Measurements from ENCODE around the gene MYH7. TPM values are rescaled to one million over a fixed set of nuclear protein-coding genes. Genes with fewer than 3 reads are reported as not detected.
"Not testable (repeated sequence)": the region's sequence is repeated elsewhere in the genome, so short reads cannot be mapped to it uniquely, and the experiment has no call there.

MYH7 gene
- polyA plus RNA-seq, 2 of the 4 experiments (the other 2 are of a cell fraction), result not detected

GRCh38 chr14:23418021-23418420 is 17.4 kb downstream of the MYH7 start:
- Histone ChIP-seq H3K9me3 (no peaks in the 10 kb centered on the region), H3K4me3 (no peak overlapping the region), H3K4me1 (no peaks in the 10 kb centered on the region), H3K27ac (no peak overlapping the region), H3K4me2 (no peak overlapping the region)
- ATAC-seq (no peak), DNase-seq (ENCODE audit: low read depth in 1 of 2, low spot score in 1 of 2) (no peak), FAIRE-seq (no peak)
- 67% methylated on average over 18 of the region's 21 CpGs for WGBS (ENCODE audit: missing lambda C conversion rate)
- ChIA-PET CTCF (interaction anchor here (0.6 to 1.2 kb wide), 2 partner anchors 12 to 141 kb away, joined by 3 to 4 read pairs; no protein-coding TSS in a partner anchor), POLR2A (no interaction called here)
- TF ChIP-seq NPAS2 (CRISPR knock-in tag; IDR thresholded peaks at IDR 0.05; ENCODE audit: borderline replicate concordance), result no peak
- TF ChIP-seq, protein P1, sequence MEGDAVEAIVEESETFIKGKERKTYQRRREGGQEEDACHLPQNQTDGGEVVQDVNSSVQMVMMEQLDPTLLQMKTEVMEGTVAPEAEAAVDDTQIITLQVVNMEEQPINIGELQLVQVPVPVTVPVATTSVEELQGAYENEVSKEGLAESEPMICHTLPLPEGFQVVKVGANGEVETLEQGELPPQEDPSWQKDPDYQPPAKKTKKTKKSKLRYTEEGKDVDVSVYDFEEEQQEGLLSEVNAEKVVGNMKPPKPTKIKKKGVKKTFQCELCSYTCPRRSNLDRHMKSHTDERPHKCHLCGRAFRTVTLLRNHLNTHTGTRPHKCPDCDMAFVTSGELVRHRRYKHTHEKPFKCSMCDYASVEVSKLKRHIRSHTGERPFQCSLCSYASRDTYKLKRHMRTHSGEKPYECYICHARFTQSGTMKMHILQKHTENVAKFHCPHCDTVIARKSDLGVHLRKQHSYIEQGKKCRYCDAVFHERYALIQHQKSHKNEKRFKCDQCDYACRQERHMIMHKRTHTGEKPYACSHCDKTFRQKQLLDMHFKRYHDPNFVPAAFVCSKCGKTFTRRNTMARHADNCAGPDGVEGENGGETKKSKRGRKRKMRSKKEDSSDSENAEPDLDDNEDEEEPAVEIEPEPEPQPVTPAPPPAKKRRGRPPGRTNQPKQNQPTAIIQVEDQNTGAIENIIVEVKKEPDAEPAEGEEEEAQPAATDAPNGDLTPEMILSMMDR (IDR thresholded peaks at IDR 0.05), result no peak
- TF ChIP-seq CEBPB (IDR thresholded peaks at IDR 0.05), result no peak
- no peak for TF ChIP-seq BHLHE40 (IDR thresholded peaks at IDR 0.05; ENCODE audit: low read depth, low read length)
- no peak for TF ChIP-seq FOSL2 (IDR thresholded peaks at IDR 0.05)
- no peak for TF ChIP-seq FOSL2 (CRISPR knock-in tag; IDR thresholded peaks at IDR 0.05)
- no peak for TF ChIP-seq ZSCAN20 (CRISPR knock-in tag; IDR thresholded peaks at IDR 0.05)
- TF ChIP-seq MAX (IDR thresholded peaks at IDR 0.05), result no peak

GRCh38 chr14:23417269-23417668 is 18.2 kb downstream of the MYH7 start:
- H3K27ac ChIP-seq; FAIRE-seq; POLR2A ChIA-PET; CTCF ChIA-PET; H3K4me3 ChIP-seq; H3K9me3 ChIP-seq; DNase-seq (ENCODE audit: low read depth in 1 of 2, low spot score in 1 of 2); ATAC-seq; H3K4me1 ChIP-seq; H3K4me2 ChIP-seq: not testable (repeated sequence)
- 44% methylated on average over 10 of the region's 12 CpGs for WGBS (ENCODE audit: missing lambda C conversion rate)

GRCh38 chr14:23416801-23417200 is 18.7 kb downstream of the MYH7 start:
- DNase-seq (ENCODE audit: low read depth in 1 of 2, low spot score in 1 of 2), result no peak
- Histone ChIP-seq H3K4me2 (no peak overlapping the region), H3K9me3 (no peaks in the 10 kb centered on the region), H3K4me1 (no peaks in the 10 kb centered on the region), H3K4me3 (no peak overlapping the region), H3K27ac (no peak overlapping the region)
- TF ChIP-seq FOSB (CRISPR knock-in tag; IDR thresholded peaks at IDR 0.05) (no peak), NPAS2 (CRISPR knock-in tag; IDR thresholded peaks at IDR 0.05; ENCODE audit: borderline replicate concordance) (no peak), CBX8 (IDR thresholded peaks at IDR 0.05) (no peak), POLR2AphosphoS2 (conservative IDR thresholded peaks at IDR 0.05; ENCODE audit: low read length) (no peak), ZSCAN20 (CRISPR knock-in tag; IDR thresholded peaks at IDR 0.05) (no peak), HMGXB4 (CRISPR knock-in tag; IDR thresholded peaks at IDR 0.05; ENCODE audit: borderline replicate concordance) (no peak), PHF8 (IDR thresholded peaks at IDR 0.05; ENCODE audit: borderline replicate concordance, low read depth) (no peak)
- no peak for FAIRE-seq
- ATAC-seq, result no peak
- 53% methylated on average over 10 of the region's 11 CpGs for WGBS (ENCODE audit: missing lambda C conversion rate)
- ChIA-PET CTCF (no interaction called here), POLR2A (no interaction called here)

DNA sequence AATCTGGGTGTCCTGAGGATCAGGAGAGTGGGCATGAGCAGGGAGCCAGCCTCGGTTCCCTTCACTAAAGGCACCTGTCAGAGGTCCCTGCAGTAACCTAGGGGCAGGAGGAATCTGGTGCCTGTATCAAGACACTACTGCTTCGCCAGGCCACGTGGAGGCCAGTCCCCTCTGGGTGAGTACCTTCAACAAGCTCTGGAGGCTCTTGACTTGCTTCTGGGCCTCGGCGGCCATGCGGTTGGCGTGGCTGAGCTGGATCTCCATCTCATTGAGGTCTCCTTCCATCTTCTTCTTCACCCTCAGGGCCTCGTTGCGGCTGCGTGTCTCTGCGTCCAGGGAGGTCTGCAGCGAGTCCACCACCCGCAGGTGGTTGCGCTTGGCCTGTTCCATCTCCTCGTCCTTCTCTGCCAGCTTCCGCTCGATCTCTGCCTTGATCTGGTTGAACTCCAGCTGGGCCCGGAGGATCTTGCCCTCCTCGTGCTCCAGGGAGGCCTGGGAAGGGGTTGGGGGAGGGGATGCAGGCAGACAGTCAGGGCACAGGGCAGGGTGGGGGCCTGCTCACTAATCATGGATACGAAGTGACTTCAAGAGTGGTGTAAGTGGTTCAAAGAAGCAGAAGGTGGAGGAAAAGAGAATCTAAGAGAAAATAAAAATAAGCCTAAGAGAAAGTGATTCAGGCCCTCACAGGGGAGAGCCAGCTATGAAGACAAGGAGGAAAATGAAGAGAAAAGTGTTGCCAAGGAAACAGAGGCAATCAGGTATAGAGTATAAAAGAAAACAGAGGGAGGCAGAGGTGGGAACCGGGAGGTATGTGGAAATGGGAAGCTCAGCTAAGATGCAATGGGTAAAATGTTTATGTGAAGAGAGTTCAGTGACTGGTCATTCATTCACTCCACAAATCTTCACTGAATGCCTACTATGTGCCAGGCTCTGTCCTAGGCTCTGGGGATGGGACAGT is 19.4 kb downstream of the MYH7 start:
- 65% methylated on average over 18 of the region's 21 CpGs for WGBS (ENCODE audit: missing lambda C conversion rate)
- no peak overlapping the region for H3K4me2 ChIP-seq
- H3K4me1 ChIP-seq, result no peaks in the 10 kb centered on the region
- ATAC-seq (no peak), FAIRE-seq (no peak), DNase-seq (ENCODE audit: low read depth in 1 of 2, low spot score in 1 of 2) (no peak)
- no peak overlapping the region for H3K4me3 ChIP-seq
- ChIA-PET POLR2A (no interaction called here), CTCF (interaction anchor here (1.3 to 1.4 kb wide), 2 partner anchors 13 to 89 kb away, joined by 3 read pairs; no protein-coding TSS in a partner anchor)
- H3K27ac ChIP-seq, result no peak overlapping the region
- H3K9me3 ChIP-seq, result no peaks in the 10 kb centered on the region
- TF ChIP-seq JUNB (IDR thresholded peaks at IDR 0.05) (no peak), ZNF302 (CRISPR knock-in tag; IDR thresholded peaks at IDR 0.05) (no peak), MAFK (IDR thresholded peaks at IDR 0.05; ENCODE audit: partially characterized antibody) (no peak), JUN (IDR thresholded peaks at IDR 0.05) (no peak), ESRRA (IDR thresholded peaks at IDR 0.05; ENCODE audit: borderline replicate concordance, low read length) (no peak), TP53 (CRISPR knock-in tag; IDR thresholded peaks at IDR 0.05) (no peak), NFE2L2 (conservative IDR thresholded peaks at IDR 0.05; ENCODE audit: low read length) (no peak), KDM1A (IDR thresholded peaks at IDR 0.05; ENCODE audit: low read depth) (no peak), CBX8 (IDR thresholded peaks at IDR 0.05) (no peak), E2F6 (IDR thresholded peaks at IDR 0.05; ENCODE audit: borderline replicate concordance, low read depth) (no peak), HOXB13 (CRISPR knock-in tag; IDR thresholded peaks at IDR 0.05; ENCODE audit: low read depth) (no peak), HEYL (CRISPR knock-in tag; IDR thresholded peaks at IDR 0.05) (no peak), NPAS2 (CRISPR knock-in tag; IDR thresholded peaks at IDR 0.05; ENCODE audit: borderline replicate concordance) (no peak)

All from A549 (cell line).